ENCODE measurements around the gene ARAP1.

The ARAP1 gene

DNA sequence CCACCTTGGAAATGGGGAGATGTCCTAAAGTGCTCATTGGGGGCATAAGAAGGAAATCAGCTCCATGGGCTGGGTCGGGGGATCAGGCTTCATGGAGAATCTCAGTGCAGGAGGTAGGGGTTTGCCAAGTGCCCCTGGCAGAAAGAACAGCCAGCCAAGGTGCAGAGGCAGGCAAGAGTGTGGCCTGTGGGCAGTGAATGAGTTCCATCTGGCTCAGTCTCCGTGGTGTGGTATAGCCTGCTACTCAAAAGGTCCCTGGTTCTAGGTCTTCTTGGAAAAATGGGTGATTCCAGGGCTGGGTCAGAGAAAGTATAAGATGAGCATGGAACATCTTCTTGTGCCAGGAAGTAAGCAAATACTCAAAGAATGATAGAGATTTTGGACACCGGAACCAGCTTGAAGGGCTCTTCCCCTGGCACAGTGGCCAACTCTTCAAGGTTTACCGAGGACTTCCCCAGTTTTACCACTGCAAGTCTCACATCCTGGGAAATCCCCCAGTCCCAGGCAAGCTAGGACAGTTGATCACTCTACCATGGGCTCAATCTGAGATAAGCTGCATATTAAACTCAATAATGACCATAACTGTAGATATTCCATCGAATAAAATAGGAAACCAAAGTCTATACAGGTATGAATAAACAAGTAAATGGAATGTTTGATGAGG, 10.6 kb upstream of the ARAP1 start:
- no peak for DNase-seq (ENCODE audit: low read depth)

DNA sequence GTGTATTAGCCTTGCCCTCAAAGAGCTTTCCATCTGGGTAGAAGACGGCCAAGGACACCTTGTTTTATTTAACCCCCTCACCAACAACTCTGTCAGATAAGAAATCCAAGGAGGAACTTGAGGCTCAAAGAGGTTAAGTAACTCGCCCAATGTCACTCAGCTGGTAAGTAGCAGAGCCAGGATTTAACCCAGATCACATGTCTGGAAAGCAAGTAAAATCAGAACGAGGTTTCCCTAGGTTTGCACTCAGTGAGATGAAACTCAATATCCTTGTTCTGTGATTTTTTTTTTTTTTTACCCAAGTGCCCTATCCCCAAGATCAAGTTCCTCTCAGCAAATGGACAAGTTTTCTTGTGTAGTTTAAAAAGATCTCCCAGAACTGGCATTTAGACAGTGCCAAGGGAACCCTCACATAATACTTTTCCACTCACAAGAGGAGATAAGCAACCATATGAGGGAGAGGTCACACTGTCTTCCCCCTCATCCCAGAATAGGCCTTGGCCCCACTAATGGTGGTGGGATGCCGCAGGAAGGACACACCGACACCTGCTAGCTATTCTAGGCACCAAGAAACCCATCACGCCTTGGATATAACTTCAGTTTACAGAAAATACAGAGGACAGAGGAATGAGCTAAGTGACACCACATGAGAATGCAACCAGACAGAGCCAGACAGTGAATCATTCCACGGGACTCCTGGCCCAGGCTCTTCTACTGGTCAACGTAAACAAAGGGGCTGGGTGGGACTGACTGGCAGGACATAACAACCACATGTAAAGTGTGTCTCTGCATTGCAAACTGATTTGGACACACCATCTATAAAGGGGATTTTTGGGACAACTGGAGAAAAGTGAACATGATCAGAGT, 8.6 kb upstream of the ARAP1 start:
- no peak for DNase-seq (ENCODE audit: low read depth)

DNA sequence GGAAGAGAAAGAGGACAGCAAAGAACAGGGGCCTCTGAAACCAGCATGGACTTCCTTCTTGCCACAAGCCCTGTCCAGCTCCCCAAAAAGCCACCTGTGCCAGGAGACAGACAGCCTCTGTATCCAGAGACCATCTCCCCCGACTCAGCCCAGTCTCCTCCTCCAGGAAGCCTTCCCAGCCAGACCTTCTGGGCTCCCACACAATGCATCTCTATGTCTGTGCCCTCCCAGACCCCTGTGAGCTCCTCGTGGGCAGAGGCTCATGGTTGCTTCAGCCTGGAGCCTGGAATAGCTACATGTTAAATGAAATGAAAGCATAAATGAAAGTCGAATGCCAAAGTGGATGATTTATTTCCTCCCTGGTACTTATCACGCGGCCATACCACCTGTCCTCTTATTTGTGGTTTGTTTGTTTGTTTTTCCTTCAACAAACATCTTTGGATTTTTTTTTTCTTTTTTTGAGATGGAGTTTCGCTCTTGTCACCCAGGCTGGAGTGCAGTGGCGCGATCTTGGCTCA, 7.3 kb upstream of the ARAP1 start:
- no peak for DNase-seq (ENCODE audit: low read depth)

DNA sequence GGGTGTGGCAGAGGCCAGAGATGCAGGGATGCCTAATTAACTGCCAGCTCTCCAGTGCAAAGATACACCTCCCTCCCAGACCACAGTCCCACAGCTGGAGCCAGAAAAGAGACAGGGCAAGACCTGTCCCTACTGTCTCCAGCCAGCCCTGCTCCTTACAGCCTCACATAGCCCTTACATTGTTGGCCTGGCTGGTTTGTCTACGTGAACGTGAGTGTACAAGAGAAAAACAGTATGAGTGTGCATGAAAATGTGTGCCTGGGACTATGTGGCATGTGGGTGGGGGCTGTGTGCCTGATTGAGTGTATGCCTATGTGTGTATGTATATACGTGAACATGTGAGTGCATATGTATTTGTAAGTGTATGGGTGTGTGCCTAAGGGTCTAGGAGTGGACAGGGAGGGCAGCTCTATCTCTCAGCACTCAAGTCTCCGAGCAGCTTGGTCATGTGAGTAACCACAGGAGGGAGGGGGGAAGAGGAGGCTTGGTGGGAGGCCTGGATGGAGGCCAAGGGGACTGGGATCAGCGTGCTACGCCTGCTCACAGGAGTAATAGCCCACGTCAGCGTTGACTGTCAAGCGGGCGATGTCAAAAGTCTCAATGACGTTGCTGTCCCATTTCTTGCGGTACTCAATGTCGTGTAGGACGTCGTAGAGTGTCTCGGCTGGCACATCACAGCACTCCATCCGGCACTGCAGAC, 6.6 kb upstream of the ARAP1 start:
- DNase-seq (ENCODE audit: low read depth): no peak

GRCh38 chr11:72758304-72758689, 6.1 kb upstream of the ARAP1 start:
- no peak for DNase-seq (ENCODE audit: low read depth)

GRCh38 chr11:72755713-72756285, 3.6 kb upstream of the ARAP1 start:
- DNase-seq (ENCODE audit: low read depth): no peak

DNA sequence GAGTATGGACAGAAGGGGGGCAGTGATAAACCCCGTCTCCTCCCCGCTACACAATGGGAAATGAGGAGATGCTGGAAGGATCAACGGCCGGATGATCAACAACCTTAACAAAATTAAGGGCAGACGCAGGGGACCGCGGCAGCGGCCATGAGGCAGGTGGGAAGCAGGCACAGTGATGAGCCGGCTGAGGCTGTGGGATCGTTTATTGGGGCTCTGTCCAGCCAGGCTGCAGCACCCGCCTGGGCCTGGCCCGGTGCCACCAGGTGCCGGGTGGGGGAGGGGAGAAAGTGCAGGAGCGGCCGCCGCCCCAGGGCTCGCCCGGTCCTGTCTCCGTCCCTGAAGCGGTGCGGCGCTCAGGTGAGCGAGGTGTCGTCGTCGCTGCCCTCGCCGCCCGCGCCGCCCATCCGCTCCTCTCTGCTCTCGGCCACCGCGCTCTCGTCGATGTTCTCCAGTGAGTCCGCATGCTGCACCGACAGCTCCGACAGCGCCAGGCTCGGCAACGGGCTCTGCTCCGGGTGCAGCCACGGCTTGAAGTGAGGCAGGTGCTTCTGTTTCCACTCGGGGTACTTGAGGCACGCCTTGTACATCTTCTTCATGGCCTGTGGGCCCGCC, 2.4 kb upstream of the ARAP1 start:
- no peak for DNase-seq (ENCODE audit: low read depth)

- DNase-seq (ENCODE audit: low read depth): no peak
Observed at GRCh38 chr11:72754149-72754543, 1.9 kb upstream of the ARAP1 start.

DNA sequence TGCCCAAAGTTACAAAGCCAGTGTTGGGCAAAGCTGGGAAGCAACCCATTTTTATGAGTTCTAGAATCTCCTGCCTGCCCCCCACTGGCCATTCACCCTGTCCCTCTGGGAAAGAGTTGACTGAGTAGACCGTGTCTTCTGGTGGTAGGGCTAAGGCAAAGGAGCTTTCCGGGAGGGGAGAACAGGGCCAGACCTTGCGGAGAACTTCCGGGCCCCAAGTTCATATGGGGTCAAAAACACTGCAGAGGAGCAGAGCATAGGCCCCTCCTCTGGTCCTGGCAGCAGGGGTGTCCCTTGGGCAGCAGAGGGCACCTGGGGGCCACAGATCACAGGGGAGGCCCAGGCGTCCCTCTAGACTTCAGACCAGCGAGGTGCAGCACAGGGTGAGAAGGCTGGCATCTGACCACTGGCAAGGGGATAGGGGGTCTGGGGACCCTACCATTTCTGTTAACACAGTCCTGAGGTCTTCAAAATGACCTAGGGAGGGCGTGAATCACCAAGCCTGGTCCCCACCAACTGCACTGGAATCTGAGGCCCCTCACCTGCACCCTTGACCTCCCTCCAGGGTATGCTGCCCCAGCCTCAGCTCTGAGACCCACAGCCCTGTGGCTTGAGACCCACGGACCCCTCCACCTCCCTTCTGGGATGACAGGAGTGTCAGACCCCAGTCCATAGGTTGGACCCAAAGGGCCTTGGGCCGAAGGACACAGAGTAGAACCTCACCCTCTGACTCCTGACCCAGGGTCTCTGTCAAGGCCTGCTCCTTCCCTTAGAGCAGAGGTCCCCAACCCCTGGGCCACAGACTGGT, 1.3 kb upstream of the ARAP1 start:
- DNase-seq (ENCODE audit: low read depth): no peak

DNA sequence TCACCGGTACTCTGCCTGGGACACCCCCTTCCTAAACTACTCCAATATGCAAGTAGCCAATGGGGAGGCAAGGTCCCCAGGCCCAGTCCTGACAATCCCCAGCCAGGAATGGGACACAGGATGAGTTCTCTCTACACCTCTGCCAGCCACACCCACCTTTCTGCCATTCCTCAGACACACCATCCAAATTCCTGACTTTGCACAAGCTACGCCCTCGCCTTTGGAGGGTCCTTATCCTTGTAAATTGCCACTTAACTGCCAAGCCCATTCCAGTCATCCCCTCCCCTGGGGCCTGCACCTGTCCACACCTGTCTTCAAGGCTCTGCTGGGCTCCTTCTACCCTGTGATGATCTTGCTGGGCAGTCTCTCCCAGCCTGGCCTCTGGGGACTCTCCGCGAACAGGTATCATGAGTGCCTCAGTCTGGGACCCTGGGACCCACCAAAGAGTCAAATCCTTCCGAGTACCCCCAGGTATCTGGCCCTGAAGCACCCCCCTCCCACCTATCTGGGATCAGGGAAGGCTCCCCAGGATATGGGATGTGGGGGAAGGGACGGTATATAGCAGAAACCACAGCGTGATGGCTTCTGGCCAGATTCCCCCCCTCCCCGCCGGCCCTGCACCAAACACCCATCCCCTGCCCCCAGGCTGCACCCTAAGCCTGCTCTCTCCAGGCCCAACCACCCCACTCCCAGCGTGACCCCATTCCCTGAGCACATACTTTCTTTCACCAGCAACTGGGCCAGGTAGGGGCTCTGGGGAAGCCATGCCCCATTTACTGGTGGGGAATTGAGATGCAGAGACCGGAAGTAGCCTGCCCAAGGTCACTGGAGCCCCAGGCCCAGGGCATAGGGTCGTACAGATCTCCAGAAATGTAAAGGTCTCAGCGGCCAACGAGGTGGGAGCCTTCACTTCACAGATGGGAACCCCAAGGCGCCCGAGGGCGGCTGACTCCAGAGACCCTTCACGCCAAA, 806 bp downstream of the ARAP1 start:
- DNase-seq (ENCODE audit: low read depth): no peak

- DNase-seq (ENCODE audit: low read depth): no peak
Observed at GRCh38 chr11:72750556-72751115, 1.6 kb downstream of the ARAP1 start.

- DNase-seq (ENCODE audit: low read depth): no peak
Observed at GRCh38 chr11:72750086-72750485, 2.1 kb downstream of the ARAP1 start.

DNA sequence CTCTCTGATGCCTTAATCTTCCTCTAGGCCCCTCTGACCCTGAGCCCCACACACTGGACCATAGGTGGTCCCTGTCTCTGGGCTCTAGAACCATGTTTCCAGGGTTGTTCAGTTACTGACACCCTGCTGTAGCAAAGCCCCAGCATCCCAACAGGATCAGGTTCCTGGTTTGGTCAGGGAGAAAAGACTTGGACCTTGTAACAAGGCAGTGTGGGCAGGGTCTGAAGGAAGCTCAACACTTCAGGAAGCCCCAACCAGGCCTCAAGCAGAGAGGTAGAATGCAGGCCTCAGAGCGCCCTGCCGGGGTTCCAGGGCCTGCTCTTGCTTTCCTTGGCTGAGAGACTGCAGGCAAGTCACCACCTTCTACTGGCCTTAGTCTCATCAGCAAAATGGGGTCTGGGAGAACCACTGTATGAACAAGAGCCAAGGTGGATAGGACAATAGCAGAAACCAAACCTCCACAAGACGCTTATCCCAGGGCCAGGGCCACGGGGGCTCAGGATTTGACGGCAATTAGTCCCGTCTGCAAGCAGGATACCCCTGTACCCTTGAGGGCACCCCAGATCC, 4.8 kb downstream of the ARAP1 start:
- no peak for DNase-seq (ENCODE audit: low read depth)

GRCh38 chr11:72746821-72747220, 5.4 kb downstream of the ARAP1 start:
- DNase-seq (ENCODE audit: low read depth): no peak

DNA sequence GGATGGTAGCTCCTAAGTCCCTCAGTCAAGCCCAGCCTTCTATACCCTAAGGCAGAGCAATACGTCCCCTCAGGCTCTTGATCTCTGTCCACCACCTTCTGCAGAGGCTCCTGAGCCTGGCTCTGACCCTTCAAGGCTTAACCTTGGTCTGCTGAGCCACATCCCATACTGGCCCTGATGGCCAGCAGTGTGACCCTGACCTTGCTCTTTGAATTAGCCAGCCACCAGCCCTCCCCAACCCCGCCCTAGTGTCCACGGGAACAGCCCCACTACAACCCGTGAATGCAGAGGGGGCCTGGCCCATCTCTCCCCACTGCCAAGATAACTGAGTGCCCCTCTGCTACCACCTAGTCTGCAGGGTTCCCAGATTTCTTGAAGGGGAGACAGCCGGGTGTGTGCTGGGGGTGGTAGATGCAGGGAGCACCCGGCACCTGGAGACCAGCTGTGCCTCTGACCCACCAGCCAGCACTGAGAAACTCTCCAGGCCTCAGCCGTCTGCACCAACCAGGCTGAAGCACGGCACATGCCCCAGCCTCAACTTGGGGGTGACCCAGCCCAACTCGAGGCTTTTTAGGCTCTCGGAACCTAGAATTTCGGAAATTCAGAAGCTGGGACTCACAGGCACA, 6.2 kb downstream of the ARAP1 start:
- DNase-seq (ENCODE audit: low read depth): no peak

- DNase-seq (ENCODE audit: low read depth): no peak
Observed at GRCh38 chr11:72745511-72745910, 6.7 kb downstream of the ARAP1 start.

- no peak for DNase-seq (ENCODE audit: low read depth)
Observed at GRCh38 chr11:72744474-72744873, 7.7 kb downstream of the ARAP1 start.

GRCh38 chr11:72743321-72744221, 8.6 kb downstream of the ARAP1 start:
- no peak for DNase-seq (ENCODE audit: low read depth)
